Tibial nerve (tissue), 4 donors: ENCODE results near the gene RIMOC1.

ENCODE experiments used
- CTCF ChIP-seq, 5 experiments: fragments of 200-600 bp in 3 of 5; fragments of 450-650 bp in 2 of 5; sonication (generic) in 3 of 5; IDR thresholded peaks; one replicate each; pipeline ENCODE4 v1.5.1; 2016 to 2019; ENCODE audit warnings: antibody characterized with exemption in 5 of 5, mild to moderate bottlenecking in 3 of 5, moderate library complexity in 2 of 5
- EP300 ChIP-seq, 2 donors: sonication (generic); formaldehyde crosslinking; IDR thresholded peaks; one replicate each; pipeline ENCODE4 v1.6.1; 2017; ENCODE audit warnings: antibody characterized with exemption in 2 of 2, mild to moderate bottlenecking in 1 of 2
- POLR2A ChIP-seq, 2 donors: fragments of 450-650 bp; IDR thresholded peaks; one replicate each; pipeline ENCODE4 v1.6.1; 2017; ENCODE audit warnings: antibody characterized with exemption in 2 of 2, mild to moderate bottlenecking in 2 of 2, moderate library complexity in 2 of 2

GRCh38 chr5:41927604-41928003, 23.5 kb downstream of the RIMOC1 start:
- no peak for TF ChIP-seq CTCF (IDR thresholded peaks at IDR 0.05)
- TF ChIP-seq EP300 (IDR thresholded peaks at IDR 0.05): no peak
- TF ChIP-seq POLR2A (IDR thresholded peaks at IDR 0.05): no peak
